ENCODE data around the gene RAP1B. TPM values are rescaled to one million over a fixed set of nuclear protein-coding genes. Genes with fewer than 3 reads are reported as not detected.

The RAP1B gene
- total RNA-seq, 1 experiment from 2014 or later, result 180 TPM

DNA sequence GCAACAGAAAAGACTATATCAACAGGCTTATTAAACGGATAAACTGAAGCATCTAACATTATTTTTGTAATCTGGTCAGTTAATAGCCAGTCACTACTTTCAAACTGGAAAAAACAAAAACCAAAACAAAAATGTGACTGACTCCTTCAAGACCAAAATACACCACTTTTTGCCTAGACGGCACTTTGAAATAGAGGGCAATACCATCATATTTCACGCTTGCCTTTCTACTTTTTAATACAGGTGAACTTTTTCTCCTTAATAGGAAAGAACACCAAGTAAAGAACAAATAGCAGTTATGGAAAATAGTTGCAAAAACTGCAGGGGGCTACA is 75.5 kb downstream of the RAP1B start:
- ChIA-PET POLR2A (interaction anchor here (0.6 to 1.8 kb wide), 12 partner anchors 9 to 645 kb away, joined by 3 to 7 read pairs (median 3); partner anchors contain the start of gene MDM1), CTCF (interaction anchor here (0.6 to 1.3 kb wide), 4 partner anchors 10 to 679 kb away, joined by 3 read pairs; no protein-coding TSS in a partner anchor)
- H3K27me3 Mint-ChIP-seq (ENCODE audit: insufficient read depth, unreplicated experiment), result no peaks in the 10 kb centered on the region
- TSS peak; percentile 93 for BruUV-seq (replicated peaks)
- H3K4me1 Mint-ChIP-seq (ENCODE audit: insufficient read depth, unreplicated experiment), result peaks cover 14% of the 10 kb centered on the region
- H3K9me3 Mint-ChIP-seq (ENCODE audit: unreplicated experiment), result no peaks in the 10 kb centered on the region
- DNase-seq (ENCODE audit: unreplicated experiment), result no peak
- peak overlapping the region; percentile 91 for H3K4me3 Mint-ChIP-seq (ENCODE audit: unreplicated experiment)
- peak overlapping the region; percentile 97 for H3K27ac Mint-ChIP-seq (ENCODE audit: low read depth, unreplicated experiment)
- intact Hi-C loops (cut with micrococcal nuclease), result loop anchor here (1.0 to 2.0 kb wide), 2 partner anchors 75 to 327 kb away; partner anchors contain the start of gene RAP1B
- TF ChIP-seq, protein P1, sequence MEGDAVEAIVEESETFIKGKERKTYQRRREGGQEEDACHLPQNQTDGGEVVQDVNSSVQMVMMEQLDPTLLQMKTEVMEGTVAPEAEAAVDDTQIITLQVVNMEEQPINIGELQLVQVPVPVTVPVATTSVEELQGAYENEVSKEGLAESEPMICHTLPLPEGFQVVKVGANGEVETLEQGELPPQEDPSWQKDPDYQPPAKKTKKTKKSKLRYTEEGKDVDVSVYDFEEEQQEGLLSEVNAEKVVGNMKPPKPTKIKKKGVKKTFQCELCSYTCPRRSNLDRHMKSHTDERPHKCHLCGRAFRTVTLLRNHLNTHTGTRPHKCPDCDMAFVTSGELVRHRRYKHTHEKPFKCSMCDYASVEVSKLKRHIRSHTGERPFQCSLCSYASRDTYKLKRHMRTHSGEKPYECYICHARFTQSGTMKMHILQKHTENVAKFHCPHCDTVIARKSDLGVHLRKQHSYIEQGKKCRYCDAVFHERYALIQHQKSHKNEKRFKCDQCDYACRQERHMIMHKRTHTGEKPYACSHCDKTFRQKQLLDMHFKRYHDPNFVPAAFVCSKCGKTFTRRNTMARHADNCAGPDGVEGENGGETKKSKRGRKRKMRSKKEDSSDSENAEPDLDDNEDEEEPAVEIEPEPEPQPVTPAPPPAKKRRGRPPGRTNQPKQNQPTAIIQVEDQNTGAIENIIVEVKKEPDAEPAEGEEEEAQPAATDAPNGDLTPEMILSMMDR (IDR thresholded peaks at IDR 0.05; ENCODE audit: unreplicated experiment), result no peak
- peaks cover 9% of the 10 kb centered on the region for H3K36me3 Mint-ChIP-seq (ENCODE audit: insufficient read depth, unreplicated experiment)

DNA sequence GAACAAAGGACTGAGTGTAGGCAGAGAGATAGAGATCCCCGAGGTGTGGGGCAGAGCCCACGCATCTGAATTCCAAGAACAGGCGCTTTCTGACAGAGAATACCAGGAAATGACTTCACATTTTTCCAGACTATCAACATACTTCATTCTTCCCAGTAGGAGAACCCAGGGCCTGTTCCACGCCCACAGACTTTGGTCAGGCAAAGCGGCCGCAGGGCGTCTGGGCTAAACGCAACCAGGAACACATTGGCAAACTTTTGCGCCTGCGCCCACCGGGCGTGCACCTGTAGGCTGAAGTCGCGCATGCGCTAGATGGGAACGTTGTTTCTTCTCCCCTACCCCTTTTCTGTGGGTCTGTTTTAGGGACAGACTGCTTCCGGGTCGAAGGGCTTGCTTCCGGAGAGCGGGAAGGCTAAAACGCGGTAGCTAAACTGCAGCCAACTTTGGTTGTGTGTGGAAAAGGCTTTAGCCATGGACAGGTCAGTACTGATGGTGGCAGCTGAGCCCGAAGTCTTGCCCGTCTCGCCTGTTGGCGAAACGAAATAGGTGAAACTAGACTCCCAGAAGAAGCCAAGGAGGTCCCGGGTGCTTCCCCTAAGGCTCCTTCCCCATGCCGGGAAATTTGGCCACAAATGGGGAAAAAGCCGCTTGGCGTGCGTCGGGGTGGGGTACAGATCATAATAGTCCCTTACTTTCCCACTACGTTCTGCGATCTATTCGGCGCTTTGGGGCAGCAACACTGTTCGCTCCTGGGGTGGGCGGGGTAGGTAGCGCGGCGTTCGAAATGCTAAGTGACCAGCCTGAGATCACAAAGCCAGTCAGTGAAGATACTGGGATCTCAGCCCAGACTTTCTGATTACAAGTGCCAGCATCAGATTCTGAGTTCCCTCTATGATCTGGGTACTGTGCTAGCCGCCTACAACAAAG is 76.2 kb downstream of the RAP1B start, which contains the start of gene NUP107:
Gene NUP107 (plus strand): TSS at position 384 of the 927 bp plus-strand sequence. CDS start 88 bp downstream, at position 472.
- no peaks in the 10 kb centered on the region for H3K9me3 Mint-ChIP-seq (ENCODE audit: unreplicated experiment)

DNA sequence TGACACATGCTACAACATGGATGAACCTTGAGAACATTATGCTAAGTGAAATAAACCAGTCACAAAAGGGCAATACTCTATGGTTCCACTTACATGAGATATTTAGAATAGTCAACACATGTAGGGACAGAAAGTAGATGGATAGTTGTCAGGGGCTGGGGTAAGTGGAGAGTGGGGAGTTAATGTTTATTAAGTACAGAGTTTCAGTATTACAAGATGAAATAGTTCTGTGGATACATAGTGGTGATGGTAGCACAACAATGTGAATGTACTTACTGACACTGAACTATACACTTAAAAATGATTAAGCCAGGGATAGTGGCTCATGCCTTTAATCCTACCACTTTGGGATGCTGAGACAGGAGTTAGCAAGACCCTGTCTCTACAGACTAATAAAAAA is 84.8 kb downstream of the RAP1B start:
- Mint-ChIP-seq H3K4me3 (ENCODE audit: unreplicated experiment) (no peak overlapping the region), H3K27ac (ENCODE audit: low read depth, unreplicated experiment) (no peak overlapping the region), H3K4me1 (ENCODE audit: insufficient read depth, unreplicated experiment) (no peaks in the 10 kb centered on the region), H3K36me3 (ENCODE audit: insufficient read depth, unreplicated experiment) (peaks cover 93% of the 10 kb centered on the region), H3K9me3 (ENCODE audit: unreplicated experiment) (no peaks in the 10 kb centered on the region), H3K27me3 (ENCODE audit: insufficient read depth, unreplicated experiment) (no peaks in the 10 kb centered on the region)
- ChIA-PET CTCF (interaction anchor here (0.6 kb wide), 2 partner anchors 9 to 667 kb away, joined by 3 to 5 read pairs; partner anchors contain the start of gene NUP107), POLR2A (no interaction called here)
- no TSS peak for BruUV-seq (replicated peaks)
- TF ChIP-seq, protein P1 (IDR thresholded peaks at IDR 0.05; ENCODE audit: unreplicated experiment), result no peak
- intact Hi-C loops (cut with micrococcal nuclease), result no loop called here
- DNase-seq (ENCODE audit: unreplicated experiment), result no peak

More for the DNA sequence above, 76.2 kb downstream of the RAP1B start, which contains the start of gene NUP107:
- ChIA-PET CTCF (interaction anchor here (0.6 to 1.3 kb wide), 6 partner anchors 9 to 680 kb away, joined by 3 to 5 read pairs (median 3); no protein-coding TSS in a partner anchor), POLR2A (interaction anchor here (0.6 to 2.3 kb wide), 18 partner anchors 9 to 646 kb away, joined by 3 to 9 read pairs (median 4); partner anchors contain the start of genes MDM1 and MDM2)
- peak within 1 kb of the TSS; percentile 91 for H3K4me3 Mint-ChIP-seq (ENCODE audit: unreplicated experiment)
- TF ChIP-seq, protein P1 (IDR thresholded peaks at IDR 0.05; ENCODE audit: unreplicated experiment), result no peak
- BruUV-seq (replicated peaks), result TSS peak; percentile 58
- peaks cover 15% of the 10 kb centered on the region for H3K36me3 Mint-ChIP-seq (ENCODE audit: insufficient read depth, unreplicated experiment)
- H3K4me1 Mint-ChIP-seq (ENCODE audit: insufficient read depth, unreplicated experiment), result peaks cover 14% of the 10 kb centered on the region
- no peaks in the 10 kb centered on the region for H3K27me3 Mint-ChIP-seq (ENCODE audit: insufficient read depth, unreplicated experiment)
- intact Hi-C loops (cut with micrococcal nuclease), result loop anchor here (1.0 to 2.0 kb wide), 2 partner anchors 76 to 328 kb away; partner anchors contain the start of gene RAP1B
- peak; percentile 99 for DNase-seq (ENCODE audit: unreplicated experiment)
- H3K27ac Mint-ChIP-seq (ENCODE audit: low read depth, unreplicated experiment), result peak within 1 kb of the TSS; percentile 97

DNA sequence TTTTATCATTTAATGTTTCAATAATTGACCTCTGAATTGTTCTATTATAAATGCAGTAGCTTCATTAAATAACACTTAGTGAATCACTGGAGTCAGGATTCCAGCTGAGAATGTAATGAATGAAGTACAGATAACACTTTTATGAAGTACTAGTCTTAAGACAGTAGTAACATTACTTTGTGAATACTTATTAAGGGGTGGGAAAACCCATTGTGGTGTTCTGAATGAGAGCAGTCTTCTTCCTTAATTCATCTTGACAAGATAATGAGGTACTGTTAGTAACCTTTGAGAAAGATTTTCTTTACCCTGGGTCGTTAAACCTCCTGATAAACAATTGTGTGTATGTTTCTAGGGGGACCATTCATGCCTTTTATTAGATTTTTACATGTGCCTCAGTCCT is 88.8 kb downstream of the RAP1B start:
- peaks cover 88% of the 10 kb centered on the region for H3K36me3 Mint-ChIP-seq (ENCODE audit: insufficient read depth, unreplicated experiment)
- BruUV-seq (replicated peaks), result no TSS peak
- no peak overlapping the region for H3K4me3 Mint-ChIP-seq (ENCODE audit: unreplicated experiment)
- CTCF ChIA-PET, result interaction anchor here (0.5 to 0.6 kb wide), 2 partner anchors 10 to 131 kb away, joined by 3 to 4 read pairs; no protein-coding TSS in a partner anchor
- H3K27me3 Mint-ChIP-seq (ENCODE audit: insufficient read depth, unreplicated experiment), result no peaks in the 10 kb centered on the region
- no peak overlapping the region for H3K27ac Mint-ChIP-seq (ENCODE audit: low read depth, unreplicated experiment)
- no peaks in the 10 kb centered on the region for H3K4me1 Mint-ChIP-seq (ENCODE audit: insufficient read depth, unreplicated experiment)
- DNase-seq (ENCODE audit: unreplicated experiment), result no peak
- no peaks in the 10 kb centered on the region for H3K9me3 Mint-ChIP-seq (ENCODE audit: unreplicated experiment)
- POLR2A ChIA-PET, result no interaction called here
- TF ChIP-seq, protein P1 (IDR thresholded peaks at IDR 0.05; ENCODE audit: unreplicated experiment), result no peak
- intact Hi-C loops (cut with micrococcal nuclease), result no loop called here

All from MCF 10A (cell line).